ENCODE data around the gene MRPL55. TPM values are rescaled to one million over a fixed set of nuclear protein-coding genes. Genes with fewer than 3 reads are reported as not detected.

MRPL55 gene
- total and polyA plus RNA-seq, 2 of the 13 experiments (the other 11 are each of a cell fraction or from before 2014, with no cell fraction given), result 58.6 to 92.9 TPM

DNA sequence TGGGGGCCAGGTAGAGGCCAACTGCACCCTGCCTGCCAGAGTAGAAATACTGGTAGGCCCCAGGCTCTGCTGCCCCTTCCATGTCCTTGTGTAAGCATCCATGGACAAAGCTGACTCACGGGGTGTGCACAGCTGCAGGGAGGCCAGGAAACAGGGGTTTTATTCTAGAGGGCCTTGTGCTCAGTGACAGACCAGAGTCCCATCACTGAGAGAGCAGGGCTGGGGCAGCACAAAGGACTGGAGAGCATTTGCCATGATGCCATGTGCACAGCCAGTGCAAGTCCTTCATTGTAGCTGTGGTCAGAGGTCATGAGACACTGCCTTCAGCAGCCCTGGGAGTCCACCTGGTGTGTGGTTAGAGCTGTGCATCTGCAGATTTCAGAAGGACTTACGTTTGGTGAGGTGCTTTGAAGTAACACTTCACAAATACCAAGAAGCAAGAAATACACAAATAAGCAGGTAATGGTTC is 18.5 kb downstream of the MRPL55 start (continued):
- TF ChIP-seq, protein P1, sequence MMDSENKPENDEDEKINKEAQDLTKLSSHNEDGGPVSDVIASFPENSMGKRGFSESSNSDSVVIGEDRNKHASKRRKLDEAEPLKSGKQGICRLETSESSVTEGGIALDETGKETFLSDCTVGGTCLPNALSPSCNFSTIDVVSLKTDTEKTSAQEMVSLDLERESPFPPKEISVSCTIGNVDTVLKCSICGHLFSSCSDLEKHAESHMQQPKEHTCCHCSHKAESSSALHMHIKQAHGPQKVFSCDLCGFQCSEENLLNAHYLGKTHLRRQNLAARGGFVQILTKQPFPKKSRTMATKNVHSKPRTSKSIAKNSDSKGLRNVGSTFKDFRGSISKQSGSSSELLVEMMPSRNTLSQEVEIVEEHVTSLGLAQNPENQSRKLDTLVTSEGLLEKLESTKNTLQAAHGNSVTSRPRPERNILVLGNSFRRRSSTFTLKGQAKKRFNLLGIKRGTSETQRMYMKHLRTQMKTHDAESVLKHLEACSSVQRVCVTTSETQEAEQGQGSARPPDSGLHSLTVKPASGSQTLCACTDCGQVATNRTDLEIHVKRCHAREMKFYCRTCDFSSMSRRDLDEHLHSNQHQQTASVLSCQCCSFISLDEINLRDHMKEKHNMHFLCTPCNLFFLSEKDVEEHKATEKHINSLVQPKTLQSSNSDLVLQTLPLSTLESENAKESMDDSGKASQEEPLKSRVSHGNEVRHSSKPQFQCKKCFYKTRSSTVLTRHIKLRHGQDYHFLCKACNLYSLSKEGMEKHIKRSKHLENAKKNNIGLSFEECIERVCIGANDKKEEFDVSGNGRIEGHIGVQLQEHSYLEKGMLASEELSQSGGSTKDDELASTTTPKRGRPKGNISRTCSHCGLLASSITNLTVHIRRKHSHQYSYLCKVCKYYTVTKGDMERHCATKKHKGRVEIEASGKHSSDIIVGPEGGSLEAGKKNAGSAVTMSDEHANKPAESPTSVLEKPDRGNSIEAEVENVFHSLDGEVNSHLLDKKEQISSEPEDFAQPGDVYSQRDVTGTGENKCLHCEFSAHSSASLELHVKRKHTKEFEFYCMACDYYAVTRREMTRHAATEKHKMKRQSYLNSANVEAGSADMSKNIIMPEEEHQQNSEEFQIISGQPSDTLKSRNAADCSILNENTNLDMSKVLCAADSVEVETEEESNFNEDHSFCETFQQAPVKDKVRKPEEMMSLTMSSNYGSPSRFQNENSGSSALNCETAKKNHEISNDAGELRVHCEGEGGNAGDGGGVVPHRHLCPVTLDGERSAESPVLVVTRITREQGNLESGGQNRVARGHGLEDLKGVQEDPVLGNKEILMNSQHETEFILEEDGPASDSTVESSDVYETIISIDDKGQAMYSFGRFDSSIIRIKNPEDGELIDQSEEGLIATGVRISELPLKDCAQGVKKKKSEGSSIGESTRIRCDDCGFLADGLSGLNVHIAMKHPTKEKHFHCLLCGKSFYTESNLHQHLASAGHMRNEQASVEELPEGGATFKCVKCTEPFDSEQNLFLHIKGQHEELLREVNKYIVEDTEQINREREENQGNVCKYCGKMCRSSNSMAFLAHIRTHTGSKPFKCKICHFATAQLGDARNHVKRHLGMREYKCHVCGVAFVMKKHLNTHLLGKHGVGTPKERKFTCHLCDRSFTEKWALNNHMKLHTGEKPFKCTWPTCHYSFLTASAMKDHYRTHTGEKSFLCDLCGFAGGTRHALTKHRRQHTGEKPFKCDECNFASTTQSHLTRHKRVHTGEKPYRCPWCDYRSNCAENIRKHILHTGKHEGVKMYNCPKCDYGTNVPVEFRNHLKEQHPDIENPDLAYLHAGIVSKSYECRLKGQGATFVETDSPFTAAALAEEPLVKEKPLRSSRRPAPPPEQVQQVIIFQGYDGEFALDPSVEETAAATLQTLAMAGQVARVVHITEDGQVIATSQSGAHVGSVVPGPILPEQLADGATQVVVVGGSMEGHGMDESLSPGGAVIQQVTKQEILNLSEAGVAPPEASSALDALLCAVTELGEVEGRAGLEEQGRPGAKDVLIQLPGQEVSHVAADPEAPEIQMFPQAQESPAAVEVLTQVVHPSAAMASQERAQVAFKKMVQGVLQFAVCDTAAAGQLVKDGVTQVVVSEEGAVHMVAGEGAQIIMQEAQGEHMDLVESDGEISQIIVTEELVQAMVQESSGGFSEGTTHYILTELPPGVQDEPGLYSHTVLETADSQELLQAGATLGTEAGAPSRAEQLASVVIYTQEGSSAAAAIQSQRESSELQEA (CRISPR knock-in tag; IDR thresholded peaks at IDR 0.05; ENCODE audit: not compliant biosample characterization), result no peak
- peak; percentile 30; the same call in 1 of the 2 replicates for TF ChIP-seq NR2F6 (IDR thresholded peaks at IDR 0.05)
- no peak for TF ChIP-seq NR2F6 (CRISPR knock-in tag; IDR thresholded peaks at IDR 0.05)
- TF ChIP-seq, protein P2, sequence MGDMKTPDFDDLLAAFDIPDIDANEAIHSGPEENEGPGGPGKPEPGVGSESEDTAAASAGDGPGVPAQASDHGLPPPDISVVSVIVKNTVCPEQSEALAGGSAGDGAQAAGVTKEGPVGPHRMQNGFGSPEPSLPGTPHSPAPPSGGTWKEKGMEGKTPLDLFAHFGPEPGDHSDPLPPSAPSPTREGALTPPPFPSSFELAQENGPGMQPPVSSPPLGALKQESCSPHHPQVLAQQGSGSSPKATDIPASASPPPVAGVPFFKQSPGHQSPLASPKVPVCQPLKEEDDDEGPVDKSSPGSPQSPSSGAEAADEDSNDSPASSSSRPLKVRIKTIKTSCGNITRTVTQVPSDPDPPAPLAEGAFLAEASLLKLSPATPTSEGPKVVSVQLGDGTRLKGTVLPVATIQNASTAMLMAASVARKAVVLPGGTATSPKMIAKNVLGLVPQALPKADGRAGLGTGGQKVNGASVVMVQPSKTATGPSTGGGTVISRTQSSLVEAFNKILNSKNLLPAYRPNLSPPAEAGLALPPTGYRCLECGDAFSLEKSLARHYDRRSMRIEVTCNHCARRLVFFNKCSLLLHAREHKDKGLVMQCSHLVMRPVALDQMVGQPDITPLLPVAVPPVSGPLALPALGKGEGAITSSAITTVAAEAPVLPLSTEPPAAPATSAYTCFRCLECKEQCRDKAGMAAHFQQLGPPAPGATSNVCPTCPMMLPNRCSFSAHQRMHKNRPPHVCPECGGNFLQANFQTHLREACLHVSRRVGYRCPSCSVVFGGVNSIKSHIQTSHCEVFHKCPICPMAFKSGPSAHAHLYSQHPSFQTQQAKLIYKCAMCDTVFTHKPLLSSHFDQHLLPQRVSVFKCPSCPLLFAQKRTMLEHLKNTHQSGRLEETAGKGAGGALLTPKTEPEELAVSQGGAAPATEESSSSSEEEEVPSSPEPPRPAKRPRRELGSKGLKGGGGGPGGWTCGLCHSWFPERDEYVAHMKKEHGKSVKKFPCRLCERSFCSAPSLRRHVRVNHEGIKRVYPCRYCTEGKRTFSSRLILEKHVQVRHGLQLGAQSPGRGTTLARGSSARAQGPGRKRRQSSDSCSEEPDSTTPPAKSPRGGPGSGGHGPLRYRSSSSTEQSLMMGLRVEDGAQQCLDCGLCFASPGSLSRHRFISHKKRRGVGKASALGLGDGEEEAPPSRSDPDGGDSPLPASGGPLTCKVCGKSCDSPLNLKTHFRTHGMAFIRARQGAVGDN (CRISPR knock-in tag; IDR thresholded peaks at IDR 0.05), result peak; percentile 32
- TF ChIP-seq CBX5 (CRISPR knock-in tag; IDR thresholded peaks at IDR 0.05; ENCODE audit: borderline replicate concordance), result no peak
- peak; percentile 34; the same call in 1 of the 2 replicates for TF ChIP-seq SAP130 (CRISPR knock-in tag; IDR thresholded peaks at IDR 0.05; ENCODE audit: low read depth)
- no peak for TF ChIP-seq RBM39 (IDR thresholded peaks at IDR 0.05; ENCODE audit: low read depth, low read length, poor library complexity, severe bottlenecking)
- no peak for TF ChIP-seq ZNF253 (CRISPR knock-in tag; IDR thresholded peaks at IDR 0.05; ENCODE audit: borderline replicate concordance)
- TF ChIP-seq ZNF776 (CRISPR knock-in tag; IDR thresholded peaks at IDR 0.05), result no peak
- TF ChIP-seq, protein P3, sequence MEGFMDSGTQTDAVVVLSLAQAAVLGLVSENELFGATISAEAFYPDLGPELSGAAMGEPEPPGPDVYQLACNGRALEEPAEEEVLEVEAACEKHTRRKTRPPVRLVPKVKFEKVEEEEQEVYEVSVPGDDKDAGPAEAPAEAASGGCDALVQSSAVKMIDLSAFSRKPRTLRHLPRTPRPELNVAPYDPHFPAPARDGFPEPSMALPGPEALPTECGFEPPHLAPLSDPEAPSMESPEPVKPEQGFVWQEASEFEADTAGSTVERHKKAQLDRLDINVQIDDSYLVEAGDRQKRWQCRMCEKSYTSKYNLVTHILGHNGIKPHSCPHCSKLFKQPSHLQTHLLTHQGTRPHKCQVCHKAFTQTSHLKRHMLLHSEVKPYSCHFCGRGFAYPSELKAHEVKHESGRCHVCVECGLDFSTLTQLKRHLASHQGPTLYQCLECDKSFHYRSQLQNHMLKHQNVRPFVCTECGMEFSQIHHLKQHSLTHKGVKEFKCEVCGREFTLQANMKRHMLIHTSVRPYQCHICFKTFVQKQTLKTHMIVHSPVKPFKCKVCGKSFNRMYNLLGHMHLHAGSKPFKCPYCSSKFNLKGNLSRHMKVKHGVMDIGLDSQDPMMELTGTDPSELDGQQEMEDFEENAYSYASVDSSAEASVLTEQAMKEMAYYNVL (CRISPR knock-in tag; IDR thresholded peaks at IDR 0.05; ENCODE audit: borderline replicate concordance), result no peak
- TF ChIP-seq MYC (CRISPR knock-in tag; IDR thresholded peaks at IDR 0.05; ENCODE audit: borderline replicate concordance), result 0 out of 2 replicates have a peak, but pooled peaks have one; percentile 19
- TF ChIP-seq POLR2A (IDR thresholded peaks at IDR 0.05; ENCODE audit: insufficient read depth in 1 of 2, low read depth in 2 of 2, low read length in 2 of 2), result peak in 1 of 2 experiments; percentile 23; a peak in 1 of 4 replicates
- TF ChIP-seq ZNF382 (CRISPR knock-in tag; IDR thresholded peaks at IDR 0.05; ENCODE audit: borderline replicate concordance), result no peak
- TF ChIP-seq, protein P4, sequence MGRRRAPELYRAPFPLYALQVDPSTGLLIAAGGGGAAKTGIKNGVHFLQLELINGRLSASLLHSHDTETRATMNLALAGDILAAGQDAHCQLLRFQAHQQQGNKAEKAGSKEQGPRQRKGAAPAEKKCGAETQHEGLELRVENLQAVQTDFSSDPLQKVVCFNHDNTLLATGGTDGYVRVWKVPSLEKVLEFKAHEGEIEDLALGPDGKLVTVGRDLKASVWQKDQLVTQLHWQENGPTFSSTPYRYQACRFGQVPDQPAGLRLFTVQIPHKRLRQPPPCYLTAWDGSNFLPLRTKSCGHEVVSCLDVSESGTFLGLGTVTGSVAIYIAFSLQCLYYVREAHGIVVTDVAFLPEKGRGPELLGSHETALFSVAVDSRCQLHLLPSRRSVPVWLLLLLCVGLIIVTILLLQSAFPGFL (CRISPR knock-in tag; IDR thresholded peaks at IDR 0.05), result no peak

All from HepG2 (cell line).